Mesothelial cell of epicardium (in vitro differentiated cells): ENCODE results near the gene EVL. TPM values are rescaled to one million over a fixed set of nuclear protein-coding genes. Genes with fewer than 3 reads are reported as not detected.

Source experiments
- DNase-seq, 2 experiments: peaks; one replicate each; pipeline ENCODE4 v3.0.0; 2021; ENCODE audit warnings: low spot score in 2 of 2; ENCODE audit not compliant: unreplicated experiment in 2 of 2
- H3K27ac Mint-ChIP-seq: 2 replicates; pipeline ENCODE4 v1.8.0; 2021; ENCODE audit warnings: mixed read lengths
- H3K27me3 Mint-ChIP-seq: 2 replicates; pipeline ENCODE4 v1.8.0; 2021; ENCODE audit warnings: low read depth, mixed read lengths
- H3K36me3 Mint-ChIP-seq: 2 replicates; pipeline ENCODE4 v1.8.0; 2021; ENCODE audit warnings: mixed read lengths
- H3K4me1 Mint-ChIP-seq: 2 replicates; pipeline ENCODE4 v1.8.0; 2021; ENCODE audit warnings: mixed read lengths
- H3K4me3 Mint-ChIP-seq: 2 replicates; pipeline ENCODE4 v1.8.0; 2021; ENCODE audit warnings: mild to moderate bottlenecking, moderate library complexity, mixed read lengths
- H3K9me3 Mint-ChIP-seq: 2 replicates; pipeline ENCODE4 v1.8.0; 2021; ENCODE audit warnings: mixed read lengths
- total RNA-seq: library from RNA; stranded (reverse); gene quantifications from 3 replicates; pipeline ENCODE4 v1.2.1, GENCODE V29; 2021
- TF ChIP-seq, protein P1 (sequence below): fragments of 200-600 bp; sonication (generic); IDR thresholded peaks from one replicate; pipeline ENCODE4 v1.5.0; 2021; ENCODE audit warnings: antibody characterized with exemption; ENCODE audit not compliant: unreplicated experiment

EVL gene
- total RNA-seq, 1 donor from 2014 or later = 250 TPM

DNA sequence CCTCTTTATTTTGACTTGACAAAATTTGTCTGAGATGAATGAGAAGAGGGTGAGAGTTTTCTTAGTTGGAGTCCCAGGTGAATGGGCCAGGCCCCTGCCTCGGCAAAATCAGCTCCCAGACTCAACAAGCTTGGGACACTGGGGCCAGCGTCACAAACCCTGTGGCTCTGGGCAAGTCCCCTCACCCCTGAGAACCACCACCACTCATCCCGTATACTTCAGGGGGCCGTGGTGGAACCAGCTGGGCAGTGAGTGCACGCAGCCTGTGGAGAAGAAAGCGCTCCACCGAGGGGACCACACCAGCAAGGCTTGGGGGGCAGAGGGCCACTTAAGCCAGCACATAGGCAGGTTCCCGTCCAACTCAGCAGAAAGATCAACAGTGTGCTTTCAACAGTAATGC, 54.0 kb downstream of the EVL start:
- Mint-ChIP-seq H3K27ac (no peak overlapping the region), H3K4me3 (no peak overlapping the region), H3K27me3 (no peaks in the 10 kb centered on the region), H3K9me3 (no peaks in the 10 kb centered on the region), H3K4me1 (peaks cover 7% of the 10 kb centered on the region), H3K36me3 (peaks cover 6% of the 10 kb centered on the region)
- DNase-seq = no peak
- TF ChIP-seq, protein P1, sequence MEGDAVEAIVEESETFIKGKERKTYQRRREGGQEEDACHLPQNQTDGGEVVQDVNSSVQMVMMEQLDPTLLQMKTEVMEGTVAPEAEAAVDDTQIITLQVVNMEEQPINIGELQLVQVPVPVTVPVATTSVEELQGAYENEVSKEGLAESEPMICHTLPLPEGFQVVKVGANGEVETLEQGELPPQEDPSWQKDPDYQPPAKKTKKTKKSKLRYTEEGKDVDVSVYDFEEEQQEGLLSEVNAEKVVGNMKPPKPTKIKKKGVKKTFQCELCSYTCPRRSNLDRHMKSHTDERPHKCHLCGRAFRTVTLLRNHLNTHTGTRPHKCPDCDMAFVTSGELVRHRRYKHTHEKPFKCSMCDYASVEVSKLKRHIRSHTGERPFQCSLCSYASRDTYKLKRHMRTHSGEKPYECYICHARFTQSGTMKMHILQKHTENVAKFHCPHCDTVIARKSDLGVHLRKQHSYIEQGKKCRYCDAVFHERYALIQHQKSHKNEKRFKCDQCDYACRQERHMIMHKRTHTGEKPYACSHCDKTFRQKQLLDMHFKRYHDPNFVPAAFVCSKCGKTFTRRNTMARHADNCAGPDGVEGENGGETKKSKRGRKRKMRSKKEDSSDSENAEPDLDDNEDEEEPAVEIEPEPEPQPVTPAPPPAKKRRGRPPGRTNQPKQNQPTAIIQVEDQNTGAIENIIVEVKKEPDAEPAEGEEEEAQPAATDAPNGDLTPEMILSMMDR = no peak

DNA sequence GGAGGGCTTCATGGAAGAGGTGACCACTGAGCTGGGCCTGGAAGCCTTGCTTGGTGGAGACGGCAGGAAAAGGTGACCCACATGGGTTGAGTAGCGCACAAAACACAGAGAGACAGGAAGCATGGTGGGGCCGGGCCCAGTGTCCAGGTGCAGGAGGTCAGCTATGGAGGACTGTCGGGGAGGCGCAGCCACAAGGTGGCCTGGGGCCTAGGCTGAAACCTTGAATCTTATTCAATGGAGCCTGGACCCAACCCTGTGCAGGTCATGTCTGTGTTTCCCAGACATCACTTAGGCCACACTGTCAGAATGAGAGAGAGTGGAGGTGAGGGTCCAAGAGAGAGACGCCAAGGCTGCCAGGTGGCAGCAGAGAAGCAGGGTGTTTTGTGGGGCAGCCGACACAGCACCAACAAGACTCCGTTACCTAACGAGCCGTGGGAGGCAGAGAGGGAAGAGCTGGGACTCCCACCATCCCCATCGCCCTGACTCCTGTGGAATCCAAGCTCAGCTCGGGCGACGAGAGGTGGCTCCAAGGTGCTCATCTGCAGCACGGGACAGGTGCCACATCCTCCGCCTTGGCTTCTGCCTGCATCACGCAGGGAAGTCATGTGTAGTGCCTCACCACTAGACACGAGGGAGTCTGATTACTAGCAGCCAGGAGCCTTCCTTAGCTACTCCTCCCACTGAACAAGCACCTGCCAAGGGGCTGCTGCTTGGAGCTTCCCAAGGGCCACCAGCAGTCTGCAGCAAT, 55.5 kb downstream of the EVL start:
- H3K4me1 Mint-ChIP-seq = peaks cover 7% of the 10 kb centered on the region
- no peak overlapping the region for H3K27ac Mint-ChIP-seq
- H3K36me3 Mint-ChIP-seq = peaks cover 12% of the 10 kb centered on the region

DNA sequence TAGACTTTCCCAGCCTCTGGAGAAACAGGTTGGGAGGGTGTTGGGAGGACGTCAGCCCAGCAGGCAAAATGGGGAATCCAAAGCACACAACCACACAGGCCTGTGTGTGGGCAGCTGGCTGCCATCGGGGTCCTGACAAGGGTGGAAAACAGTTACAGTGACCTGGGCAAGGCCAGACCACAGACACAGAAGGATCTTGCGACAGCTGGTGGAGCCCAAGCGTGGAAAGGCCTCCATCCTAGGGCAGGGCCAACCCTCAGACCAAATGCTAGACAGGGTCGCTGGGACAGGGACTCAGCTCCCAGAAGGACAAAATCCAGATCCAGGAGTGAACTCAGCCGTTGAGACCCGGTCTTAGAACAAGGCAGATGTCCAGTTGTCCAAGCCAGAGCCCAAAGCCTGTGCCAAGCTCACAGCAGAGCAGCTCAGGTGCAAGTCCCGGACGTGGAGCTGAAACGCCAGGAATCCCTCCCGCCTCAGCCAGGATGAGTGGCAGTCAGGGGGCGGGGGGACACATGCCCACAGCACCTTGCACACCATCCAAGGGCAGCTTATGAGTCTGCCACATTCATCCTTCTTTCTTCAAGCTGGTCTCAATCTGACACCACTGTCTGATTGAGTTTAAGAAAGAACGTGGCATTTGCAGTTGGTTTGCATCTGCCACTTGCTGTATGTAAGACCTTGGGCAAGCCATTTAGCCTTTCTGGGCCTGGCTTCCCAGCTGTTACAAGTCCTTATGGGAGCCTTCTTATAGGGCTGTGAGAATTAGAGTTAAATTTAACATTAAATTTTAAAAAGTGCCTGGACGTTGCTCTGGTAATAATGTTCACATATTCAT, 56.6 kb downstream of the EVL start:
- no peak overlapping the region for H3K27ac Mint-ChIP-seq
- no peak overlapping the region for H3K4me3 Mint-ChIP-seq
- H3K9me3 Mint-ChIP-seq = no peaks in the 10 kb centered on the region
- peaks cover under 1% of the 10 kb centered on the region for H3K4me1 Mint-ChIP-seq
- no peaks in the 10 kb centered on the region for H3K27me3 Mint-ChIP-seq
- peaks cover 12% of the 10 kb centered on the region for H3K36me3 Mint-ChIP-seq
- no peak for DNase-seq
- TF ChIP-seq, protein P1 = no peak

More for the DNA sequence above, 55.5 kb downstream of the EVL start:
- no peak for DNase-seq
- no peaks in the 10 kb centered on the region for H3K9me3 Mint-ChIP-seq
- no peaks in the 10 kb centered on the region for H3K27me3 Mint-ChIP-seq
- TF ChIP-seq, protein P1 = no peak
- no peak overlapping the region for H3K4me3 Mint-ChIP-seq

DNA sequence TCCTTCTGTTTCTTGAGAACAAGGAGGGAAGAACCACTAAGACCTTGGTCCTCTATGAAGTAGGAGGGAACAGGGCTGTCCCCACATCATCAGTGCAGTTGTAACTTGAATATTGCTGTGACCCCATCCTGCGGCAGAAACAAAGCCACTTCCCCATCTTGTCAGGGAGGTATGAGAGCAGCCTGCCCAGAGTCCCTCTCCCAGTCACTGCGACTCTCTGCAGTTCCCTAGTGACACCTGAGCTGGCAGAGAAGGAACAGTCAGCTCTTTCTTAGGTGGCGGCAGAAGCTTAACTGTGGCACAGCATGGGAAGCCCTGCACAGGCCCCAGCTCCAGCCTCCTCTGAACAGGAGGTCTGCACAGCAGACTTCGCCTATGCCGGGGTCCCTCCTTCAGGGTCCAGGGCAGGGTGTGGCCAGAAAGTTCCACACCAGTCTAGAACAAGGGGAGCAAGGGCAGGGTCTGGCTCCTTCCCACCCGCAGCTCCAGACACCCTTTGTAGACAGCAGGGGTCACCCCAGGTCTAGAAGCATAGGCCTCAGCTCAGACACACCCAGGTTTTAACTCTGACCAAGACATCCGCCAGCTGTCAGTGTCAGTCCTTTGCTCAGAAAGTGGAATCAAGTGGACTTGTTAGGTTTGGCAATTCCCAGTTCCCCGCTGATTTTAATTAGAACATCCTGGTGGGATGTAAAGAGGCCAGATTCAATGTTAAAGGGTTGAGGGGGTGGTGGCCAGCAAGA, 57.4 kb downstream of the EVL start:
- no peak overlapping the region for H3K4me3 Mint-ChIP-seq
- H3K9me3 Mint-ChIP-seq = no peaks in the 10 kb centered on the region
- TF ChIP-seq, protein P1 = no peak
- peaks cover 15% of the 10 kb centered on the region for H3K36me3 Mint-ChIP-seq
- H3K27me3 Mint-ChIP-seq = no peaks in the 10 kb centered on the region
- no peak overlapping the region for H3K27ac Mint-ChIP-seq
- DNase-seq = no peak
- no peaks in the 10 kb centered on the region for H3K4me1 Mint-ChIP-seq

DNA sequence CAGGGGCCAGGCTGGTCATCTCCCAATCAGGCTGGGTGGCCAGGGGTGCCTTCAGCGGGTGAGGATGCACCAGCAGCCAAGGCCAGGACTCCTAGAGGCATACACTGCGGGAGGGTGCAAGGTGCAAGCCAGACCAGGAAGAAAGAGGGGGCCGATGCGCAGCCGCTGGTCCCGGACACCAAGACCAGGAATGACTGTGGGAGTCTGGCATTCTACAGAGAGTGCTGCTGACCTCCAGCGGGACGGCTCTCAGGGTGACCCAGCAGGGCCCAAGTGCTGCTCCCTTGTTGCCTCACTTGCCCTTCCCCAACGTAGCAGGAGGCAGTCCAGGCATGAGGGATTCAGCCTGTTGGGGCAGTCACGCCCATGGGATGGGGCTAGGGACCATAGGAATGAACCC, 58.4 kb downstream of the EVL start:
- Mint-ChIP-seq H3K36me3 (peaks cover 13% of the 10 kb centered on the region), H3K4me1 (no peaks in the 10 kb centered on the region), H3K4me3 (no peak overlapping the region), H3K27ac (no peak overlapping the region), H3K9me3 (no peaks in the 10 kb centered on the region), H3K27me3 (no peaks in the 10 kb centered on the region)
- TF ChIP-seq, protein P1 = no peak
- DNase-seq = no peak
